Measurements from ENCODE around the gene PRKD3. TPM values are rescaled to one million over a fixed set of nuclear protein-coding genes. Genes with fewer than 3 reads are reported as not detected.

PRKD3 gene
- 51.4 and 67.7 TPM in 2 replicates for total RNA-seq
- polyA plus RNA-seq, result 31.3 and 48.0 TPM in 2 replicates
- polyA plus RNA-seq (2012), result 18.8 and 27.4 TPM in 2 replicates
- 10.2 and 15.4 TPM in 2 replicates for polyA minus RNA-seq (ENCODE audit: low replicate concordance)

DNA sequence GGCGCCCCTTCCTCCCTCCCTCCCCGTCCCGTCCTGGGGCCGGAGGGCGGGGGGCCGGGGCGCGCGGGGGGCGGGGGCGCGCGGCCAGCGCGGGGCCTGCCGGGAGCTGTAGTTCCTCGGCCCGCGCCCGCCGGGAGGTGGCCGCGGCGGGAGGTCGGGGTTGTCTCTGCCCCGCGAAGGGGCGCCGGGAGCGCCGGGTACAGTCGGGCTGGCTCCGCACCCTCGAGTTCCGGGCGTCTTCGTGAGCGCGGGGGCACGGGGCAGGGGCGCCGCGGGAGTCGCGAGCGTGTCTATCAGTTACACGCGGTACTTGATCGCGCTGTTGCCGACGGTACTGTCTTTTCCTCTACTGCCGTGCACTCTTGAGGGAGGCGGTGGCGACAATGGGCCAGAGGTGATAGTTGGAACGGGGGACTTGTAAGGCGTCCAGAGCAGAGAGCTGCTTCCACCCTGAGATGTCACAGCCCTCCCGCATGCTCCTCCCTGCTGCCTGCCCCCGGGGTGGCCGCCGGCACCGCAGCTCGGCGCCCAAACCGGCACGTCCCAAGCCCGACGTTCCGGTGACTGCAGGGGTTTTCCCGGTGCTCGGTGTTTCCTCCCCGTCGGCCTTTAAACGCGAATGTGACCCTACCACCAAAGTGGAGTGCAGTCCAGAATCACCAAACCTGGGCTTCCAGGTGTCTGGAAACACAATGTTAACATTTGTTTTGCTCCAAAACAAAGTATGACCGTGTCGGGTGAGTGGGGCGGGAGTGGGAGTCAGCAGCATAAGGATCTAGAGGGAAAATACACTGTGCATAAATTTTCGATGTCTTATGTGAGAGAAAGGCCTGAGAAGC lies at the start of gene PRKD3:
TSS of gene PRKD3 (minus strand) at position 48 of the 839 bp plus-strand sequence. CDS start 8,309 bp downstream, outside the sequence.
- peak within 1 kb of the TSS; percentile 88 for H3K4me2 ChIP-seq (ENCODE audit: extremely low read depth, insufficient read depth, low read length)
- no peak for TF ChIP-seq CTCF (conservative IDR thresholded peaks at IDR 0.05 in 1 of 2, IDR thresholded peaks at IDR 0.05 in 1 of 2; ENCODE audit: low read depth in 1 of 2, low read length in 2 of 2)
- no peak for TF ChIP-seq EZH2 (IDR thresholded peaks at IDR 0.05; ENCODE audit: low read length, missing control alignments)
- peaks cover 36% of the 10 kb centered on the region for H3K79me2 ChIP-seq (ENCODE audit: control insufficient read depth, insufficient read depth, low read length)
- no peaks in the 10 kb centered on the region for H3K9me3 ChIP-seq (ENCODE audit: control insufficient read depth, insufficient read depth, low read depth, low read length)
- H4K20me1 ChIP-seq (ENCODE audit: control insufficient read depth, extremely low read depth, insufficient read depth, low read length), result no peaks in the 10 kb centered on the region
- peak within 1 kb of the TSS; percentile 95 for H2AFZ ChIP-seq (ENCODE audit: low read length)
- H3K4me1 ChIP-seq (ENCODE audit: control insufficient read depth, extremely low read depth, insufficient read depth, low read length), result peaks cover 2% of the 10 kb centered on the region
- H3K4me3 ChIP-seq (replicated peaks in 1 of 4; ENCODE audit: control extremely low read depth in 1 of 4, insufficient read depth in 1 of 4, low read depth in 3 of 4, low read length in 4 of 4), result peak within 1 kb of the TSS; percentile 73 to 96 (median 76)
- no peaks in the 10 kb centered on the region for H3K36me3 ChIP-seq (ENCODE audit: control insufficient read depth, insufficient read depth, low read length)
- H3K27ac ChIP-seq (ENCODE audit: insufficient read depth, low read length), result peak within 1 kb of the TSS; percentile 72
- H3K27me3 ChIP-seq (ENCODE audit: control insufficient read depth, insufficient read depth, low read length), result no peaks in the 10 kb centered on the region
- DNase-seq (ENCODE audit: low read depth in 2 of 2), result peak; percentile 42 to 43
- peak within 1 kb of the TSS; percentile 76 for H3K9ac ChIP-seq (ENCODE audit: insufficient read depth, low read length)

- no peaks in the 10 kb centered on the region for H3K9me3 ChIP-seq (ENCODE audit: control insufficient read depth, insufficient read depth, low read depth, low read length)
- no peak for DNase-seq (ENCODE audit: low read depth in 2 of 2)
- no peaks in the 10 kb centered on the region for H4K20me1 ChIP-seq (ENCODE audit: control insufficient read depth, extremely low read depth, insufficient read depth, low read length)
- TF ChIP-seq EZH2 (IDR thresholded peaks at IDR 0.05; ENCODE audit: low read length, missing control alignments) (no peak), CTCF (conservative IDR thresholded peaks at IDR 0.05 in 1 of 2, IDR thresholded peaks at IDR 0.05 in 1 of 2; ENCODE audit: low read depth in 1 of 2, low read length in 2 of 2) (no peak)
- H2AFZ ChIP-seq (ENCODE audit: low read length), result no peak overlapping the region
- H3K4me2 ChIP-seq (ENCODE audit: extremely low read depth, insufficient read depth, low read length), result no peak overlapping the region
- no peak overlapping the region for H3K9ac ChIP-seq (ENCODE audit: insufficient read depth, low read length)
- H3K4me1 ChIP-seq (ENCODE audit: control insufficient read depth, extremely low read depth, insufficient read depth, low read length), result no peaks in the 10 kb centered on the region
- no peaks in the 10 kb centered on the region for H3K36me3 ChIP-seq (ENCODE audit: control insufficient read depth, insufficient read depth, low read length)
- H3K79me2 ChIP-seq (ENCODE audit: control insufficient read depth, insufficient read depth, low read length), result no peaks in the 10 kb centered on the region
- H3K27ac ChIP-seq (ENCODE audit: insufficient read depth, low read length), result no peak overlapping the region
- H3K4me3 ChIP-seq (replicated peaks in 1 of 4; ENCODE audit: control extremely low read depth in 1 of 4, insufficient read depth in 1 of 4, low read depth in 3 of 4, low read length in 4 of 4), result no peak overlapping the region
- H3K27me3 ChIP-seq (ENCODE audit: control insufficient read depth, insufficient read depth, low read length), result no peaks in the 10 kb centered on the region
These were observed 47.4 kb upstream of the PRKD3 start for GRCh38 chr2:37372000-37372399.

GRCh38 chr2:37370666-37371065 lies 46.0 kb upstream of the PRKD3 start:
- TF ChIP-seq CTCF (conservative IDR thresholded peaks at IDR 0.05 in 1 of 2, IDR thresholded peaks at IDR 0.05 in 1 of 2; ENCODE audit: low read depth in 1 of 2, low read length in 2 of 2), result no peak
- no peak for TF ChIP-seq EZH2 (IDR thresholded peaks at IDR 0.05; ENCODE audit: low read length, missing control alignments)
- Histone ChIP-seq H3K27ac (ENCODE audit: insufficient read depth, low read length) (no peak overlapping the region), H3K36me3 (ENCODE audit: control insufficient read depth, insufficient read depth, low read length) (no peaks in the 10 kb centered on the region), H4K20me1 (ENCODE audit: control insufficient read depth, extremely low read depth, insufficient read depth, low read length) (no peaks in the 10 kb centered on the region), H2AFZ (ENCODE audit: low read length) (no peak overlapping the region), H3K4me1 (ENCODE audit: control insufficient read depth, extremely low read depth, insufficient read depth, low read length) (no peaks in the 10 kb centered on the region), H3K9me3 (ENCODE audit: control insufficient read depth, insufficient read depth, low read depth, low read length) (no peaks in the 10 kb centered on the region), H3K4me2 (ENCODE audit: extremely low read depth, insufficient read depth, low read length) (no peak overlapping the region), H3K4me3 (replicated peaks in 1 of 4; ENCODE audit: control extremely low read depth in 1 of 4, insufficient read depth in 1 of 4, low read depth in 3 of 4, low read length in 4 of 4) (no peak overlapping the region), H3K79me2 (ENCODE audit: control insufficient read depth, insufficient read depth, low read length) (no peaks in the 10 kb centered on the region), H3K27me3 (ENCODE audit: control insufficient read depth, insufficient read depth, low read length) (no peaks in the 10 kb centered on the region), H3K9ac (ENCODE audit: insufficient read depth, low read length) (no peak overlapping the region)
- peak in 1 of 2 donors; percentile 48 for DNase-seq (ENCODE audit: low read depth in 2 of 2)

All from fibroblast of lung (primary cell).